Nephron (organoid): ENCODE results near the gene L3MBTL1.

Experiments used
- H3K27ac Mint-ChIP-seq, 3 experiments: 2 replicates each; pipeline ENCODE4 v1.8.0; 2020; ENCODE audit warnings: mixed read lengths in 3 of 3, mild to moderate bottlenecking in 2 of 3, moderate library complexity in 1 of 3
- H3K27me3 Mint-ChIP-seq: 2 replicates; pipeline ENCODE4 v1.8.0; 2021; ENCODE audit warnings: low read depth, mild to moderate bottlenecking, moderate library complexity, mixed read lengths
- H3K36me3 Mint-ChIP-seq: 2 replicates; pipeline ENCODE4 v1.8.0; 2020; ENCODE audit warnings: low read depth, mixed read lengths
- H3K4me1 Mint-ChIP-seq: 2 replicates; pipeline ENCODE4 v1.8.0; 2020; ENCODE audit warnings: mixed read lengths
- H3K4me3 Mint-ChIP-seq, 3 experiments: 2 replicates each; pipeline ENCODE4 v1.8.0; 2020; ENCODE audit warnings: mild to moderate bottlenecking in 3 of 3, mixed read lengths in 3 of 3, moderate library complexity in 2 of 3
- H3K9me3 Mint-ChIP-seq: 2 replicates; pipeline ENCODE4 v1.8.0; 2020; ENCODE audit warnings: mixed read lengths
- CTCF ChIP-seq, 3 experiments: fragments of 200-600 bp; sonication (generic); IDR thresholded peaks; one replicate each; pipeline ENCODE4 v1.5.0; 2021; ENCODE audit warnings: antibody characterized with exemption in 3 of 3; ENCODE audit not compliant: unreplicated experiment in 3 of 3

Gene L3MBTL1

DNA sequence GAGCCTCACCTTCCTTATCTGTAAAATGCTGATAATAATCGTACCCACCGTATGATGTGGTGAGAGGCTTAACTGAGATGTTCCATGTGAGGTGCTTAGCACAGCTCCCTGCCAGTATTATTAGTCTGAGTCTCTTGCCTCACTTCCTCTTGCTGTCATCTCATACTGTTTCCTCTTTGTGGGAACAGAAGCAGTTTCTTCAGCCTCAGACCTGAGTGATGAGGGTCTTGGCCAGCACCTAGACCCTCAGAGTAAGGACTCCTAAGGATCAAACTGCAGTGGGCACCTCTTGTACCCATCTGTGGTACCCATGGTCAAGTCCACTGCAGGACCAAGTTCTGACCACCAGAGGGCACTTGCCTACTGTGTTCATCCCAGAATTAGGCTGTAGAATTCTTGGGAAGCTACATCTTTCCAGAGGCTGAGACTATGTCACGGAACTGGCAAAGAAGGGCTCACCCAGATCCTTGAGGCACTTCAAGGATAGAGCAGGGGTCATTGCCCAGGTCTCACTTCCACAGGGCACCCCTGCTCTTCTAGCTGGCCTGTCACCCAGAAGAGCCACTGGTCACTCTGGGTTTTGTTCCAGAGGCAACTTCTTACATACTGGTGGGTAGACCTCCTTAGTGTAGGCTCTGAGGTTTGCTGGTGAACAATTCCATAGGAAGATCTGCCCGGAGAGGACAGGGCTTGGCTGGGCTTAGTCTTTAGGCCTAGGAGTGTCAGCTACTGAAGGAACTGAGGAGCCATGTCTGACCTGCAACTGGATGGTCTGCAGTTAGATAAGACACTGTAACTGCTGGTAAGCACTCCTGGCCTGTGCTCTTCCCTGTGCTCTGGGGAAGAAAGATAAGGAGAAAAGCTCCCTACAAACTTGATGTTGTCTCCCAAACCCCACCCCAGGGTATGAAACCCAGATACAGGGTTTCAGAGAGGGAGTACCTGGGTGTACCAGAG, 30.7 kb downstream of the L3MBTL1 start:
- no peak overlapping the region for H3K4me3 Mint-ChIP-seq
- H3K27me3 Mint-ChIP-seq, result peaks cover 4% of the 10 kb centered on the region
- H3K9me3 Mint-ChIP-seq, result no peaks in the 10 kb centered on the region
- H3K36me3 Mint-ChIP-seq, result peaks cover 8% of the 10 kb centered on the region
- H3K27ac Mint-ChIP-seq, result no peak overlapping the region
- H3K4me1 Mint-ChIP-seq, result no peaks in the 10 kb centered on the region
- TF ChIP-seq CTCF (IDR thresholded peaks at IDR 0.05; ENCODE audit: unreplicated experiment in 3 of 3), result peak; percentile 86 to 88 (median 87)

DNA sequence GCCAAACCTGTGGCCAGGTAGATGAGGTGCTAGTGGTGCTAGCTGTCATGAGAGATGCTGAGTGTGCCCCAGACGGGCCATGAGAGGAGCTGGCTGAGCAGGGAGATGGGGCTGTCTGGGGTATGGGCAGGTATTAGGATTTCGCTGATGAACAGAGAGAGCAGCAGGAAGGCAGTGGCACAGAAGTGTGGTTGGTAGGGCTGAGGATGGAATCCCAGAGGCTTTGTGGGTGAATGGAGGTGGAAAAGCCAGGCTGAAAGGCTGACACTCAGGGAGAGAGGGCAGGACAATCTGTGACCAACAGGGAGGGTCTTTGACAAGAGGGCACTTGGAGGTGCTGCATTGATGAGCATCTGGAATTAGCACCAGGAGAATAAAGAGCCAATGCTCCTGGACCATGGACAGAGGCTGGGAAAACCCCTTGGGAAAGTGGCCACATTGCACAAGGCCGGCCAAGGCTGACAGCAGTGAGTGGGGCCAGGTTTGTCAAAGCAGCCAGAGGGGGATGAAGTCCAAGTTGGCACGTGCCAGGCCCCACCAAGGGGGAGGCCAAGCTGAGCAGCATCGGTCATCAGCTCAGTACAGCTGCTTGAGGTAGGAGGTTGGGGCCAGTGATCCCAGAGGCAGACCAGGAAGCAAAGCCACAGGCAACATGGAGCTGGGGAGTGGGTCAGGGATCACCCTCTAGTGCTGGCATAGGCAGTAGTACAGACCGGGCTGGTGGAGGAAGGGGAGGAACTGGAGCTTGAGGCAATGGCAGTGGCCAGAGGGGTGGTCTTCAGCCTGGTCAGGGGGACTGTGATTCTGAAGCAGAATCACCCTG, 31.6 kb downstream of the L3MBTL1 start:
- Mint-ChIP-seq H3K9me3 (no peaks in the 10 kb centered on the region), H3K36me3 (peaks cover 8% of the 10 kb centered on the region), H3K4me3 (no peak overlapping the region), H3K27ac (no peak overlapping the region), H3K27me3 (peaks cover 4% of the 10 kb centered on the region), H3K4me1 (no peaks in the 10 kb centered on the region)
- no peak for TF ChIP-seq CTCF (IDR thresholded peaks at IDR 0.05; ENCODE audit: unreplicated experiment in 3 of 3)

- Mint-ChIP-seq H3K27ac (no peak overlapping the region), H3K36me3 (peaks cover 12% of the 10 kb centered on the region), H3K4me3 (no peak overlapping the region), H3K9me3 (no peaks in the 10 kb centered on the region), H3K27me3 (peaks cover 4% of the 10 kb centered on the region), H3K4me1 (no peaks in the 10 kb centered on the region)
- TF ChIP-seq CTCF (IDR thresholded peaks at IDR 0.05; ENCODE audit: unreplicated experiment in 3 of 3), result no peak
Observed at GRCh38 chr20:43539975-43540672, 32.6 kb downstream of the L3MBTL1 start.

- H3K9me3 Mint-ChIP-seq, result no peaks in the 10 kb centered on the region
- TF ChIP-seq CTCF (IDR thresholded peaks at IDR 0.05; ENCODE audit: unreplicated experiment in 3 of 3), result no peak
- H3K27me3 Mint-ChIP-seq, result peaks cover 4% of the 10 kb centered on the region
- H3K27ac Mint-ChIP-seq, result no peak overlapping the region
- H3K36me3 Mint-ChIP-seq, result peaks cover 16% of the 10 kb centered on the region
- no peak overlapping the region for H3K4me3 Mint-ChIP-seq
- H3K4me1 Mint-ChIP-seq, result no peaks in the 10 kb centered on the region
Observed at GRCh38 chr20:43540673-43541060, 33.2 kb downstream of the L3MBTL1 start.

- Mint-ChIP-seq H3K9me3 (no peaks in the 10 kb centered on the region), H3K4me3 (no peak overlapping the region), H3K27me3 (peaks cover 4% of the 10 kb centered on the region), H3K36me3 (peaks cover 20% of the 10 kb centered on the region), H3K27ac (no peak overlapping the region), H3K4me1 (no peaks in the 10 kb centered on the region)
- no peak for TF ChIP-seq CTCF (IDR thresholded peaks at IDR 0.05; ENCODE audit: unreplicated experiment in 3 of 3)
Observed at GRCh38 chr20:43541214-43541613, 33.7 kb downstream of the L3MBTL1 start.
